HL-60/S4 treated with retinoic acid at 250 ng/mL for 4 days and 3 days (cell line): ENCODE measurements around the gene TENT4A.

Source experiments
- in situ Hi-C: fragments of 300-500 bp; cut with MboI; formaldehyde crosslinking; loops from 2 replicates; pipeline ENCODE4 v1.7.0; 2022; ENCODE audit warnings: low sequenced_read_pairs

The TENT4A gene

DNA sequence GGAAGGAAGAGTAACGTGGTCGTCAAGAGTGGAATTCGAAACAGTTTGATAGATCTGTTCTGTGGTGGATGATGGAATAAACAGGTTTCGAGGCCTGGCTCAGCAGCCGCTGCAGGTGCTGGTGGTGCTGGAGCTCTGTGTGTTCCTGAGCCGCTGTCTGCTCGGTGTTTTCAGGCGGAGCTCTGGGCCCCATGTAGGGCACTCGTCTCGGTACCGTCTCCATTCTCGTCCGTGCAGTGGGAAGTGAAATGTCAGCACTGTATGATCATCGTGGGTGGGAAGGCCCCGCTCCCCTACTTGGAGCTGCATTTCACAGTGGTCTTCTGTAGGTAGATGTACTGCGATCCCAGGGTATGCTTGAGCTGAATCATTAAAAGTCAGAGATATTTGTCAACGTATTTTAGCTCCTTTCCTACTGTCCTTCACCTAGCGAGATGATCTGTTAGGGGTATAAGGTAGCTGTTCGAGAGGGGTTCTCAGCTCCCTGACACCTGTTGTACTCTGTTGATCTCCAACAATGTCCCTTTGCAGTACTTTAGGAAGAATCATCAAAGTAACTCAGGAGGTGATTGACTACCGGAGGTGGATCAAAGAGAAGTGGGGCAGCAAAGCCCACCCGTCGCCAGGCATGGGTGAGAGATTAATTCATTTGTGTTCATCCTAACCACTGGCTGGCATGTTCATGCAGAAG lies 35.9 kb downstream of the TENT4A start:
- in situ Hi-C loops, result no loop called here

DNA sequence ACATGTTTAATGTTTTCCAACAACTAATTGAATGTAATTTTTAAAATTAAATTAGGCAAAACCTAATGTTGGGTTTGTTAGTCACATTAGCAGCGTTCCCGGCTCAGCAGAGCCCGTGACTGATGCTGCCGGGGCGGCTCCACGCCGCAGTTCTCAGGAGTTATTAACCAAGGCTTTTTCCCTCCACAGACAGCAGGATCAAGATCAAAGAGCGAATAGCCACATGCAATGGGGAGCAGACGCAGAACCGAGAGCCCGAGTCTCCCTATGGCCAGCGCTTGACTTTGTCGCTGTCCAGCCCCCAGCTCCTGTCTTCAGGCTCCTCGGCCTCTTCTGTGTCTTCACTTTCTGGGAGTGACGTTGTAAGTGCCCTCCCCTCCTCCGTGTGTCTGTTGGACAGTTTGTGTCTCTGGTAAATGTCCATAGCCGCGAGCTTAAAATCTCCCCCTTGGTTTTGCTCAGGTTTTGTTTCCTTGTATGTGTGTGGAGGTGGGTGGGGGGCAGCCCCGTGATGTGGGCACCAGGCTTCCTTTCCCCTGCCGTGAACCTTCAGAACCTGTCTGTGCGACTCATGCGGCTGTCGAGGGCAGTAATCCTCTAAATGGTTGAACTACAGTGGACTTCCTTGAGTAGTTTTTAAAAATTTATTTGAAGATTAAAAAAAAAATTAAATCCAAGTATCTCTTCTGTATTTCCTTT lies 37.1 kb downstream of the TENT4A start:
- in situ Hi-C loops, result no loop called here

DNA sequence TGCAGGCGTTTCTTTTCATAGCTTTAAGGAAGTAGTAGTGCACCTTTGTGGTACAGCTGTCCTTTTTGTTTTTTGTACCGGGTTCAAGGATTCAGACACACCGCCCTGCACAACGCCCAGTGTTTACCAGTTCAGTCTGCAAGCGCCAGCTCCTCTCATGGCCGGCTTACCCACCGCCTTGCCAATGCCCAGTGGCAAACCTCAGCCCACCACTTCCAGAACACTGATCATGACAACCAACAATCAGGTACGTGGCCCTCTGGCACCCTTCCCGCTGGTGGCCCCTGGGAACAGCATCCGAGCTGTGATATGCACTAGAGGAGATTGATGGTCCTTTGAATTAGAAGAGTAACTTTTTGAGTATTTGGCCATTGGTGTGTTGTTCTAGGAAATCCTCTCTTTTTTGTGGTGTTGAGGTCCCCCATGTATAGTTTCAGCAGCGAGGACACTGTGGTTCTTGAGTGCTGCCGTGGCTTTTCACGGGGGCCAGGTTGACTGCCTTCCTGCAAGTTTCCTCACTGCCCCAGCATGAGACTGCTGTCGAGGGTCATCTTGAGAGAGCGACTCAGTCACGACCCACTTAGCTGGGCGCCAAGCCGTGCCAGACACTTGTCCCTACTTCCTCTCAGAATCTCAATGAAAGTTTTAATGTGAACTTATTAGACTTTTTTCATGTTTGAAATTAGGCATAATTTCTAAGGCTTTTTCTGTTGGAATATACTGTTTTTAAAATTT lies 37.9 kb downstream of the TENT4A start:
- in situ Hi-C loops, result no loop called here

DNA sequence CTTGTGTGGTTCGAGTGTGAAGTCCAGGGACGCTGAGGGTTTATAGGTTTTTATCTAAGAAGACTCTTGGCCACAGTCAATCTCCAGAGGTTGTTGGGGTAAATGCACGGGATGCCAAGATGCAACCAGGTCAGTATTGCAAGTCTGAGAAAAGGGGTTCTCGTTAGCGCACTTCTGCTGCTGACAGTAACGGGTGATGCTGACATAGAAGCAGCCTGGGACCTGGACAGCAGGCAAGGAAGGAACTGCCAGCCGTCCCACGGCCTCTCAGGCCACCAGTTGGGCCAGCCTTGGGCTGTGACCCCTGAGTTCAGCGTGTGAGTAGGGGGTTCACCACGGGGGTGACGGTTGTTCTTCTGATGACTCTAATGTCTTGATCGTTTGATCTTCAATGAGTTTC lies 39.0 kb downstream of the TENT4A start:
- in situ Hi-C loops, result no loop called here

DNA sequence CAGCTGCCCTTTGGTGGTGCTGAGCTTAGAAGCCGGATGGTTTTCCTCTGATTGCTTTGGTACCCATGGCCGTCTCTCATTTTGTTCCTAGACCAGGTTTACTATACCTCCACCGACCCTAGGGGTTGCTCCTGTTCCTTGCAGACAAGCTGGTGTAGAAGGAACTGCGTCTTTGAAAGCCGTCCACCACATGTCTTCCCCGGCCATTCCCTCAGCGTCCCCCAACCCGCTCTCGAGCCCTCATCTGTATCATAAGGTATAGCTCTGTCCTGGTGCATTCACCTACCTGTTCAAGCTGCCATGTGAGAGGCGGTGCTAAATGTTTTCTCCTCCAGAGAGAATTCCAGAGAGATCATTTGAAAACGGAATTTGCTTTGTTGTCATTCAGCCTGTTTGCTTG lies 39.5 kb downstream of the TENT4A start:
- in situ Hi-C loops, result no loop called here

DNA sequence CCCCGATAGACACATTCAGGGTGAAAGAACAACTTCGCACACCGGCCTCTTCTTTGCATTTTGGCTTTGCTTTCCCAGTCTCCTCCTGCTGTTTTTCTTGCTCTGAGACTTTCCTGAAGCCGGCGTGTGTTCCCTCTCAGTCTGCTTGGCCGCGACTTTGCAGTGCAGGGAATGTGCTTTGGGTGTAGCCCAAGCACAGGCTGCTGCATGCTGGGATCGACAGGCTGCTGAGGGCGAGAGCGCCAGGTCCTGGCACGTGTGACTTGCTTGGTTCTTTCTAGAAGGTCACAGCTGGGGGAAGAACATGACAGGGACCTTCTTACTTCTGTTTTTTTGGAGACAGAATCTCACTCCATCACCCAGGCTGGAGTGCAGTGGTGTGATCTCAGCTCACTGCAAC lies 40.6 kb downstream of the TENT4A start:
- in situ Hi-C loops, result no loop called here

DNA sequence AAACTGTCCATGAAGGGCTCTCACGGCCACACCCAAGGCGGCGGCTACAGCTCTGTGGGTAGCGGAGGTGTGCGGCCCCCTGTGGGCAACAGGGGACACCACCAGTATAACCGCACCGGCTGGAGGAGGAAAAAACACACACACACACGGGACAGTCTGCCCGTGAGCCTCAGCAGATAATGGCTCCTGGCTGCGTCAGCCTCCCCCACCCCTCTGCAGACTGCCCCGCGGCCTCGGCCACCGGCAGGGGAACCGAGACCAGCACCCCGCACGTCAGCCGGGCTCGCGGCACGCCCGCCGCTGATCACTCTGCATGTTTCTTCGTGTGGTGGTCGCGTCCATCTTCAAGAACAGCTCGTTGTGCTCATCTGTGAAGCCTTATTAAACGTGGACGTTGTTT lies 41.5 kb downstream of the TENT4A start:
- in situ Hi-C loops, result no loop called here

DNA sequence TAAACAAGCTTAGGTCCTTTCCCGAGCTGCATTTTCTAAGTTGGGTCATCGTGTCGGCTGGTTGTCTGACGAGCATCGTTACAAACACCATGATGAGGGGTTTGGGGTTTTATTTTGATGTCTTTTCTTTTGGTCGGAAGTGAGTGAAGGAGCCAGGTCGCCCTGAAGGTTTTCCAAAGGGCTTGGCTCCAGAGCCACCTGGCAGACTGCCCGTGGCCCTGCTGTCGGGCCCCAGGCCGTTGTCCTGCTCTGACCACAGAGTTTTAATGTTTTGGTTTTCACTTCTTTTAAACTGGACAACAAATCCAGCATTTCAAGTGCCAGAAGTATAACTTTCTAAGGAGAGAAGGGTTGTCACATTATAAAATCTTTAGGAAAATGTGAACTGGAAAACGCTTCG lies 42.3 kb downstream of the TENT4A start:
- in situ Hi-C loops, result no loop called here

DNA sequence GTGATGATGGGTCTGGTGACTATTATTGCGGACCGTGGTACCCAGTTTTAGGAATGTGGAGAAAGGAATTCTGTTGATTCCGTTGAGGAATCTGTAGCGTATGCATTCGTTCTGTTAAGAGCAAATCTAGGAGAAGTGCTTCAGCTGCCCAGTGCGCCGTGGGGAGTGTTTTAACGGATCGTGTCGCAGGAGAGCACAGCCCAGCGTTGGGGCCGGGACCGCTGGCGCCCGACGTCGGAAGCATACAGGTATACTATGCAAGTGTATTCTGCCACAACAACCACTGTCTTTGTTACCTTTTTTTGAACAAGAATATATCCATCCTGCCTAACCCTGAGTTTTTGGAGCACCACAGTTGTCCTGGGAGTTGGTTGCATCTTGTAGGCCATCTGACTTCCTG lies 42.7 kb downstream of the TENT4A start:
- in situ Hi-C loops, result no loop called here

DNA sequence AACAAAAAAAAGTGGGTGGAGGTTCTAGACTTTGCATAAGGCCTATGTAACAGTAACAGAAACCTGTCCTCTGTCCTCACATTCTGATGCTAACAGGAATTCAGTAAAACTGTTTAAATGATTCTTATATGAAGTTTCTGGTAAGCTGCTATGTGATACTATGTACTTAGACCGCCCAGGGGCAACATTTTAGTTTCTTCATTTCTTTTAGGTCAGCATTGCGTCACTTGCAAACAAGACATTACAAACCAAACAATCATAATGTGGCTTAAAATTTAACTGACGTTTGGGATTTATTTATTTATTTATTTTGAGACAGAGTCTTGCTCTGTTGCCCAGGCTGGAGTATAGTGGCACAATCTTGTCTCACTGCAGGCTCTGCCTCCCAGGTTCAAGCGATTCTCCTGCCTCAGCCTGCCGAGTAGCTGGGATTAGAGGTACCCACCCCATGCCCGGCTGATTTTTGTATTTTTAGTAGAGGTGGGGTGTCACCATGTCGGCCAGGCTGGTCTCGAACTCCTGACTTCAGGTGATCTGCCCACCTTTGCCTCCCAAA lies 44.3 kb downstream of the TENT4A start:
- in situ Hi-C loops, result no loop called here

DNA sequence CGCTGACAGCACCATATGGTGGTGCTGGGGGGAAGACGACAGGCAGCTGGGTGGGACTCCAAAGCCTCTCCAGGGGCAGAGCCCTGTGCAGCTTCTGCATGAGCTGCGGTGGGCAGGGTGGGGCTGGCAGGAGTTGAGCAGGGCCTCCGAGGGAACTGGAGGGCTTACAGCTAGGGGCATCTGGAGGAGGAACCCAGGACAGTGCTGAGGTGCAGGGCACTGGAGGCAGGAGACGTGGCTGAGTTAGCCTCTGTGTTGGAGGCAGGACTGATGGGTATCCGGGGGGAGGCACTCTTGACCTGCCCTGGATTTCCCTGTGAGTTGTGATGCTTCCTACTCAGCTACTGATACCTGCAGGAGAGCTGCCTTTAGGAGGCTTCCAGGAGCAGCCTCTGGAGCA lies 45.0 kb downstream of the TENT4A start:
- in situ Hi-C loops, result no loop called here

DNA sequence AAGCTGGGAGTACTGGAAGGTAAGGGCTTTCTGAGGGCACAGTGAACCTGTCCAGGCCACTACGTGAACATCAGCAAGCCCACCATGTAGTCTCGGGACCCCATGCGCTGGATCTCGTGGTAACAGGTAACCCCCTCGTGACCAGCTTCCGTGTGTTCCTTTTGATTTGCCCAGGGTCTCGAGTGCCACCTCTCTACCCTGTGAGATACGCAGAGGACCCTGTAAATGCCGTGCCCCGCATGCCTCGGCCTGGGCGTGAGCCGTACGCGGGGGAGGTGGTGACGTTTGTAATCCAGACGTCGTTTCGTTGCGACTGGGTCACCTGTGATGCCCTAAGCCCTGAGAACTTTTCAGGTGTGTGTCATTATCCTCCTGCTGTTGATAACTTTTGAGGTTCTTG lies 45.5 kb downstream of the TENT4A start:
- in situ Hi-C loops, result no loop called here

DNA sequence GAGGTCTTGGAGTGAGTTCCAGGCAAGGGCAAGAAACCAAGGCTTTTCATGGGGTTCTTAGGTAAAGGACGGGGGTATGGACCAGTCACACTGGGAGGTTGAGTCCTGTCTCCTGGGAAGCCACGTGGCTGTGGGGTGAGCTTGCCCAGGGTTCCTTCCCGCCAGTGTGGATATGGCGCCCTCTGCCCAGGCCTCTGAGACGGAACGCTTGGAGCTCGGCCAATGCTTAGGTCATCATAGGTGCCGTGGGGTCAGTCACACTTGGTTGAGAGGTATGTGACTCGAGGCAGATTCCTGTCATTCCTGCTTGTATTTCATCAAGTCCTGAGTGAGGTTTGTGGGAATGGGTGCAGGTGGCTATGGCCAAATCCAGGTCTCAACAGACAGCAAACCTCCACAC lies 46.2 kb downstream of the TENT4A start:
- in situ Hi-C loops, result no loop called here

DNA sequence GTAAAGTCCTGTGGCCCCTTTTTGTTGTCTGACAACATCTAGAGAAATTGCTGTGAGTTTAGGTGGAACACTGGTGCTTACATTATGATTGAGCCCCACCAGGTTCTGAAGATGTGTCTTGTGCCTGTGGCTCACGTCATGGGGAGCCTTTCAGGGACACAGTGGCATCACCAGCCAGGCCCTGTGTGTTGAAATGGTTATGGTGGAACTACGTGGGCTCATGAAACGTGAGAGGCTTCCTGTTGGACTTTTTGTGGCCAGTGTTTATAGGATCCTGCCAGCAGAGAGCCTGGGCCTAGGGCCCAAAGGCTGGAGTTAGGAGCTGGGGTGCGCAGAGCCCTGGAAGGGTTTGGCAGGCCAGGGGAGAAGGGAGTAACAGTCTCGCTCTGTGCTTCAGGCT lies 46.8 kb downstream of the TENT4A start:
- in situ Hi-C loops, result no loop called here

DNA sequence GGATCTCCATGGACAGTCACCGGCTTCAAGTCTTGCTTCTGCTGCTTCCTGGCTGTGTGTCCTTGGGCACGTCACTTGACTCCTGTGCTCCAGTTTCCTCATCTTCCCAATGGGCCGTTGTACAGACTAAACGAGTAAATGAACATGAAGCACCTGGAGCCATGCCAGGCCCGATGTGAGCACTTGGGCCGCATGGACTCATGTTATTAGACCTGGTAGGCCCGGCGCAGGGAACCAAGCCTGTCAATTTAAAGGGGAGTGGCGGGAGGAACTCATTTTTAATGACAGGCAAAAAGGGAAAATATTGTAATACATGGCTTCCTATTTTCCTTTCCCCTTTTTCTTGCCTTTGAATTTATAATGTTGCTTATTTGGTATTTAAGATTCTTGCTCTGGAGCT lies 47.5 kb downstream of the TENT4A start:
- in situ Hi-C loops, result no loop called here

DNA sequence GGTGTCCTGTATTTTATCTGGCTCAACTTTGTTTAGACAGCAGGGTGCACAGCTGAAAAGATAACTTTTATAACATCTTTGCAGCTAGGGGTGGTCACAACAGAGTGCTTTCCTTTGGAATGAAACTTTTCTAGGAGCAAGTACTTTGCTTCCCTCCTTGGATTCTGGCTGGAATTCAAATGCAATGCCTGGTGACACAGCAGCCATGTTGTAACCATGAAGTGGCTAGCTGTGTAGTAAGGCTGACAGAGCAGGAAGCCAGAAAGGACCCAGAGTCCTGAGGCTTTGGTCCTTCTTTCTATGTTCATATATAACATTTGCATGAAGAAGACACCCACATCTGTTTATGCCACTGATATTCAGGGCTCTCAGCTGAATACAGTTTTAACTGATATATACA lies 48.1 kb downstream of the TENT4A start:
- in situ Hi-C loops, result no loop called here

DNA sequence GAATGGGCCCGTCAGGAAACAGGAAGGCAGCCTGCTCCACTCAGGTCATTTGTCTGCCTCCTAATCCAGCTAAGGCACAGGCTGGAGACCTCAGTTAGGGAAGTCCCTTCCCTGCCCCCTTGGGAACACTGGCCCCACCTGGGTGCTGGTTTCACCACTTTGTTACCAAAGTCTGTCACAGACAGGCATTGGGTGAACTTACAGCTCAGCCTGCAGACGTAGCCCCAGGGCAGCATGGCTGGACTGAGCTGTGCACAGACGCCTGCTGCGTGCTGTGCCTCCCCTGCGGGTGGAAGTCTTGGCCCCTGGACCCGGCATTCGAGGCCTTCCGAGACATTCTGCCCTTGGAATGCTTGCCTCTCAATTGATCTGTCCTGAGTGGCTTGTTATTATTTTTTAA lies 48.9 kb downstream of the TENT4A start:
- in situ Hi-C loops, result no loop called here

DNA sequence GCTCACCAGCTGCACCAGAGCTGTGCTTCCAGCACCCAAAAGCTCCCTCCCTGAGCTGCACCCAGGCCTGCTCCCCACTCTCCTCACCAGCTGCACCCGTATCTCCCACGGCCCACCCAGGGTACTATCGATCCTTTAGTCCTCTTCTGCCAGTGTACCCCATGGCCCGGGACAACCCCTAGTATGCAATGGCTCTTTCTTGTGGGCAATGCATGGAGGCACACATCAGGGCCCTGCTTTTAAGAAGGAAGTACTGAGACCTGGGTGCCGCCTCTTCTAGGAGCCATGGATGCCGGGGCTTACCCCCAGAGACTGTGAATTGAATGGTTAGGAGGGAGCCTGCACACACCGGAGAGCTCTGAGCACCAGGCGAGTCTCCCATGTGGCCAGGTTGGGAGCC lies 49.5 kb downstream of the TENT4A start:
- in situ Hi-C loops, result no loop called here

DNA sequence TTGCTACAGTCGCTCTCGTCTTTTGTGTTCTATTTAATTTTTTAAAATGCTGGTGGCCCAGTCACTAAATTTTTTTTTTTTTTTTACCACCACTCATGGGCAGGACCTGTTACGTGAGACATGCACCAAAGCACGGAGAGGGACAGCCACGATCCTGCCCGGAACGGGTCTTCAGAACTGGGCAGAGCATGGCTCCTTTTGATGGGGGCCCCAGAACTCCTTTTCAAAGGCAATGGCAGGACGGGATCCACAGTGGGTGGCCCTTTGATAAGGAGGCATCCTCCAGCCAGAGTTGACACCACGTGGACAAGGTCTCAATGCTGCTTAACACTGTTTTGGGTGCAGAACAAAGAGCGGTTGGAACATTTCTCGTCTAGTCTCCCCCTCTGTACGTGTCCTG lies 50.0 kb downstream of the TENT4A start:
- in situ Hi-C loops, result no loop called here

DNA sequence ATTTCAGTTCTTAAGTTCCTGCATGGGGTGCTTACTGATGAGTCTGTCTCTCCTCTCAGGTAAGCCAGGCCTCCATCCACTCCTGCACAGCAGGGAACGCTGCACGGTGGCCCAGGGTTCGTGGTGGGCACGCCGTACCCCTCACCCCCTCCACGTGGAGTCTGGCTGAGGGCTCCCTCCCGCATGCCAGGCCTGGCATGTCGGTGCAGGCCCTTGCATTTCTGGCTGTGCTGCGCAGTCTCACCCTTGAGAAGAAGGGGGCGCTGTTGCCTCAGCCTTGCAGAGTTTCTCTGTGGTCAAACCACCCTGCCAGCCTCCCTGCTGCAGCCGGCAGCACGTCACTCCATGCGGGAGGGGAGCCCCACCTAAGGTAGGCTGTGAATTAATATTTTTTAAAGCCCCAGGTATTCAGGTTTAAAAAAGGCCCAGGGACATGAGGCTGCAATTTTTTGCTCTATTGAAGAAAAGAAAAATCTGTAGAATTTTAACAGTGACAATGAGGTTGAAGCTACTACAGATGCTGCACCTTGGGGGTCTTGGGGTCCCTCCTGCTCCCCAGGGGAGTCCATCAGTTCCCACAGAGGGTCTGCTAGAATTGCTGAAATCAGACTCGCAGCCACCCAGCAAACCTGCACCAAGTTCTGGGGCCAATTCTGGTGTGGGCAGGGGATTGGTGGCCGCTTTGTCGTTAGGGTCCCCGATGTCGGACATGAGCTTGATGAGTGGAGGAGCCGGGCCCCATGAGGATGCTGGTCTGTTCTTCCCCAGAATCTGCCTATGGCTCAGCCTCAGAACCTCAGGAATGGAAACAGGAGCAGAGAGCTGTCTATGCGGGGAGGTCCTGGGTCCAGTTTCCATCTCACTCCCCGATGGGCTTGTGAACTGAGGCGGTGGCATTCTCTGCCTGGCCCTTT lies 52.6 kb downstream of the TENT4A start:
- in situ Hi-C loops, result no loop called here

DNA sequence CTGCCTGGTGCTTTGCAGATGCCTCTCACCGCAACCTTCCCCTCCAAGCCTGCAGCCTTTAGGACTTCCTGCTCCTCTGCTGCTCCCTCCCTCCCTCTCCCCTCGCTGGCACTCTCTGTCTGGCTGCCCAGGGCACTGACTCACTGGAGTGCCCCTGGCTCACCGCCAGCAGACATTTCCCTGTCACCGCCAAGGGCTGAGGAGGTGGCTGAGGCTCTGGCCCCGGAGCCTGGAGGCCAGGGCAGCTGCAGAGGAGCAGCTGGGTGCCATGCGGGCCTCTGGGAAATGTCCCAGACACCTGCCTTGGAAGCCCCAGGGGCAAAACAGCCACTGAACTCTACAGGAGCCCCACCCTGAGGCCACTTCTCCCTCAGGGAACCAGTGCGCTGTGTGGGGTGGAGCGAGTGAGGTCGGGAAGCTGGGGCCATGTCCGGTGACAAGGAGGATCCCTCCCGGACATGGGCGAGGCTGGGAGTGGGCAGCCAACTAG lies 53.4 kb downstream of the TENT4A start:
- in situ Hi-C loops, result no loop called here
